T-helper 2 cell treated with Interferon-gamma antibody and Interleukin-4, amounts not matched to agents 100 ng/mL and 5 ng/mL, for 36 hours (primary cell): ENCODE data around the gene NAIP. TPM values are rescaled to one million over a fixed set of nuclear protein-coding genes. Genes with fewer than 3 reads are reported as not detected.
"Not testable (repeated sequence)": the region's sequence is repeated elsewhere in the genome, so short reads cannot be mapped to it uniquely, and the experiment has no call there.

Experiments used
- intact Hi-C: fragments of 100-400 bp; cut with micrococcal nuclease; formaldehyde crosslinking; loops from one replicate; pipeline ENCODE4 v1.15.1; 2023
- total RNA-seq: library from RNA; stranded (reverse); gene quantifications from 2 replicates; pipeline ENCODE4 v1.2.3, GENCODE V29; 2022

NAIP gene
- total RNA-seq, 1 donor from 2014 or later: 14.0 TPM

DNA sequence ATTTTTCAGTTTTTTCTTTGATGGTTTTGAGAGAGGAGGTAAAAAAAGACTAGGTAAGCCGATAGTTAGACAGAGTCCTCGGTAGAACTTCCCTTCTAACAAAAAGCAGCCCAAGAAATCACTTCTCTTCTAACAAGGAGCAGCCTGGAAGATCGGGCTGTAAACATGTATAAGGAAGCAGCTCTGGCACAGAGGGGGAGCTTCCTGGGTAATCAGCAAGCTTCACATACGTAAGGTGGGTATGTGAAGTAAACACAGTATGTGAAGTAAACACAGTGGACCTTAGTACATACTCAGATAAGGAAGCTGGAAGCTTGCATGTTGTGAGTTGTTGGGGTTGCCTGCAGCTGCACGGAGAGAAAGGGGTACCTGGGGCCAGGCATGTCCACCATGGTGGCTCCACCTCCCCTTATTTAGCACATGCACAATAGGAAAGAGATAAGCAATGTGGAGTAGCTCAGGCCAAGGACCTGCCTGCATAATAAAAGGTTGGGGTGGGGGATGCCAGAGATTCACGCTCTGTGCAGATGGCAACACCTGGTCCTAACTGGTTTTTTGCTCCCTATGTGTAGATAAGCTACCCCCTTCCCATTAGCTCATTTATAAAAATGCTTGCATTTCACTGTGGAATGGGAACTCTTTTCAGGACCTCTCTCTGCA, 93.3 kb downstream of the NAIP start:
- intact Hi-C loops: not testable (repeated sequence)

DNA sequence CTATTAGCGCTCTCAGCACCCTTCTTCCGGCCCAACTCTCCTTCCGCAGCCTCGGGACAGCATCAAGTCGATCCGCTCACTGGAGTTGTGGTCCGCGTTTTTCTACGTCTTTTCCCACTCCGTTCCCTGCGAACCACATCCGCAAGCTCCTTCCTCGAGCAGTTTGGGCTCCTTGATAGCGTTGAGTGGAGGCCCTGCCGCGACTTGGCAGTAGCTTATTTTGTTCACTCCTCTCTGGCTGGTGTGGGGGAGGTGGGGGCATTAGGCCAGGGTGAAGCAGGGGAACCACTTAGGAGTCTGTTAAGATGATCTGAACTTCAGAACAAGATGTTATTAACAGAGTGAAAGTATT, 100.0 kb downstream of the NAIP start:
- intact Hi-C loops: not testable (repeated sequence)

Other genes starting within 250 kb of the NAIP start
- gene SERF1A, start 124.7 kb downstream of the NAIP start, total RNA-seq: 3.0 and 5.0 TPM in 2 replicates
- gene SMN1, start 100.3 kb downstream of the NAIP start, total RNA-seq: 40.6 and 42.6 TPM in 2 replicates
- 22.3 and 22.5 TPM in 2 replicates for gene GTF2H2, start 42.3 kb upstream of the NAIP start, total RNA-seq